K562 (cell line): ENCODE measurements around the gene SPDYE1. TPM values are rescaled to one million over a fixed set of nuclear protein-coding genes. Genes with fewer than 3 reads are reported as not detected.
A peak's percentile ranks its signal among the peaks of the same experiment; 100 is the strongest.

Experiments
- ATAC-seq: fragments of 200-7000 bp; cut with Tn5 transposase; 3 replicates; pipeline ENCODE4 v1.9.1; 2020; ENCODE audit warnings: moderate library complexity
- BruUV-seq: library from RNA; stranded (reverse); fragments of 400-500 nt; replicated peaks from 2 replicates; lab custom pipeline; 2021; lab: Mats Ljungman, UMichigan
- CTCF ChIA-PET: fragments of 300-600 bp; formaldehyde crosslinking; extraction: SDS; loops from one replicate; lab custom pipeline; 2021; ENCODE audit warnings: low intra/inter-chr PET ratio; lab: Yijun Ruan, JAX
- POLR2A ChIA-PET: fragments of 300-600, 350-650 bp; sonication (Branson Sonifier 250); formaldehyde crosslinking; extraction: SDS; loops from one replicate; lab custom pipeline; 2021; ENCODE audit warnings: antibody characterized with exemption, inconsistent platforms; lab: Yijun Ruan, JAX
- DNase-seq, 4 experiments: peaks; one replicate each; pipeline versions ENCODE4 v3.0.0 to v3.0.0-alpha.2; 2011 to 2018; ENCODE audit warnings: low spot score in 3 of 4, mixed read lengths in 3 of 4; ENCODE audit errors: extremely low read depth in 1 of 4
- FAIRE-seq: peaks from 2 replicates; lab custom pipeline; 2011; peaks lifted over from hg19 to GRCh38; lab: Jason Lieb, UNC
- H2AFZ ChIP-seq: 2 replicates; pipeline ENCODE4 v1.6.0; 2011; ENCODE audit warnings: low read depth, low read length, control low read depth, inconsistent platforms
- H3K27ac ChIP-seq: fragments of 200-600 bp; 3 replicates; pipeline ENCODE4 v1.8.0; 2011; ENCODE audit warnings: low read depth, mild to moderate bottlenecking, control low read depth, inconsistent platforms, low read length, moderate library complexity, mixed read lengths; ENCODE audit errors: extremely low read depth
- H3K27me3 ChIP-seq, 2 experiments: fragments of 300-600 bp in 1 of 2; 2 replicates in 1 of 2; 3 replicates in 1 of 2; pipeline versions ENCODE4 v1.6.0 to v1.8.0; 2011; ENCODE audit warnings: inconsistent platforms in 2 of 2, low read length in 2 of 2, mild to moderate bottlenecking in 1 of 2, mixed read lengths in 1 of 2, moderate library complexity in 1 of 2; ENCODE audit not compliant: control insufficient read depth in 2 of 2, insufficient read depth in 2 of 2
- H3K36me3 ChIP-seq: fragments of 300-600 bp; 3 replicates; pipeline ENCODE4 v1.8.0; 2011; ENCODE audit warnings: mild to moderate bottlenecking, low read length, inconsistent platforms; ENCODE audit not compliant: control insufficient read depth, insufficient read depth
- H3K4me1 ChIP-seq, 2 experiments: fragments of 200-600 bp in 1 of 2; replicated peaks in 1 of 2; 2 replicates in 1 of 2; 3 replicates in 1 of 2; pipeline versions ENCODE4 v1.5.1 to v1.8.0; 2011; ENCODE audit warnings: inconsistent platforms in 2 of 2, low read length in 2 of 2, mild to moderate bottlenecking in 1 of 2, mixed read lengths in 1 of 2, moderate library complexity in 1 of 2; ENCODE audit not compliant: control insufficient read depth in 2 of 2, insufficient read depth in 2 of 2
- H3K4me2 ChIP-seq: 2 replicates; pipeline ENCODE4 v1.6.1; 2011; ENCODE audit warnings: low read length, control low read depth, inconsistent platforms, mixed read lengths; ENCODE audit not compliant: insufficient read depth
- H3K4me3 ChIP-seq: fragments of 200-600 bp; sonication (generic), shearing (Covaris generic); 2 replicates; pipeline ENCODE4 v1.5.1; 2016; ENCODE audit warnings: control low read depth, inconsistent platforms
- H3K79me2 ChIP-seq: fragments of 200-600 bp; 3 replicates; pipeline ENCODE4 v1.8.0; 2011; ENCODE audit warnings: low read length, inconsistent platforms; ENCODE audit not compliant: control insufficient read depth, insufficient read depth
- H3K9ac ChIP-seq, 2 experiments: 2 replicates each; pipeline versions ENCODE4 v1.6.0 to v1.6.1; 2011; ENCODE audit warnings: low read depth in 2 of 2, low read length in 2 of 2, control low read depth in 1 of 2, inconsistent platforms in 1 of 2, mild to moderate bottlenecking in 1 of 2, mixed read lengths in 1 of 2; ENCODE audit not compliant: insufficient read depth in 1 of 2
- H3K9me1 ChIP-seq: one replicate; pipeline ENCODE4 v1.6.0; 2011; ENCODE audit warnings: inconsistent platforms, mild to moderate bottlenecking, low read length, moderate library complexity; ENCODE audit not compliant: control insufficient read depth, insufficient read depth
- H3K9me3 ChIP-seq: replicated peaks from 2 replicates; pipeline ENCODE4 v1.5.1; 2011; ENCODE audit warnings: low read depth, low read length, inconsistent platforms; ENCODE audit not compliant: control insufficient read depth, insufficient read depth
- H4K20me1 ChIP-seq: replicated peaks from 2 replicates; pipeline ENCODE4 v1.6.1; 2011; ENCODE audit warnings: low read length, inconsistent platforms, mixed read lengths; ENCODE audit not compliant: control insufficient read depth, insufficient read depth
- BHLHE40 ChIP-seq: IDR thresholded peaks from 2 replicates; pipeline ENCODE4 v1.6.1; 2011; ENCODE audit warnings: low read length, improper control_type of control experiment
- CREM ChIP-seq: IDR thresholded peaks from 2 replicates; pipeline ENCODE4 v1.6.1; 2014; ENCODE audit warnings: antibody characterized with exemption, low read depth
- FOXK2 ChIP-seq, 2 experiments: fragments of 450-650 bp; IDR thresholded peaks in 1 of 2; conservative IDR thresholded peaks in 1 of 2; 2 replicates each; pipeline ENCODE4 v1.6.1; 2016; ENCODE audit warnings: low read depth in 2 of 2, mild to moderate bottlenecking in 1 of 2
- NFIC ChIP-seq: fragments of 450-650 bp; IDR thresholded peaks from 2 replicates; pipeline ENCODE4 v1.6.1; 2017; ENCODE audit warnings: mild to moderate bottlenecking, inconsistent platforms
- POLR2AphosphoS5 ChIP-seq: IDR thresholded peaks from 2 replicates; pipeline ENCODE4 v1.6.1; 2011; ENCODE audit warnings: mild to moderate bottlenecking, low read depth, low read length, moderate library complexity; ENCODE audit not compliant: control insufficient read depth, insufficient read depth
- TAF9B ChIP-seq: fragments of 450-650 bp; IDR thresholded peaks from 2 replicates; pipeline ENCODE4 v1.6.1; 2018; ENCODE audit warnings: mild to moderate bottlenecking; ENCODE audit not compliant: partially characterized antibody
- THRB ChIP-seq: fragments of 450-650 bp; formaldehyde crosslinking; conservative IDR thresholded peaks from 2 replicates; pipeline ENCODE4 v1.4.0; 2022; ENCODE audit warnings: mild to moderate bottlenecking, missing genetic modification characterization
- TRIM24 ChIP-seq, 2 experiments: fragments of 450-650 bp; IDR thresholded peaks; 2 replicates each; pipeline ENCODE4 v1.6.1; 2016
- ZNF12 ChIP-seq: sonication (generic); formaldehyde crosslinking; IDR thresholded peaks from 2 replicates; pipeline ENCODE4 v1.4.0; 2020; ENCODE audit warnings: mild to moderate bottlenecking, missing genetic modification reagents
- ZNF146 ChIP-seq: IDR thresholded peaks from one replicate; pipeline ENCODE4 v1.6.1; 2018; ENCODE audit warnings: missing compliant biosample characterization; ENCODE audit not compliant: unreplicated experiment
- ZNF316 ChIP-seq: fragments of 450-650 bp; IDR thresholded peaks from 2 replicates; pipeline ENCODE4 v1.6.1; 2016
- WGBS: fragments of 100-300 bp; shearing (Covaris generic); methylation state at CpG from one replicate; pipeline ENCODE4 v1.1.6; 2016; ENCODE audit warnings: low coverage, mixed read lengths; ENCODE audit not compliant: insufficient coverage; ENCODE audit errors: missing lambda C conversion rate; 5-methylcytosine and 5-hydroxymethylcytosine counted together
- in situ Hi-C: fragments of 300-500 bp; cut with MboI; formaldehyde crosslinking; loops from 4 replicates; pipeline ENCODE4 v1.15.0; 2018; ENCODE audit warnings: inconsistent platforms, mixed read lengths
- intact Hi-C: fragments of 100-400 bp; cut with micrococcal nuclease; formaldehyde crosslinking; loops from 2 replicates; pipeline ENCODE4 v1.14.2; 2022
- polyA plus RNA-seq, 8 experiments: library from polyadenylated mRNA; depleted of rRNA in 4 of 8; stranded (reverse) in 5 of 8; unstranded in 3 of 8; fragments of >200 nt; fragmentation: Nextera tagmentation in 2 of 8; fragmentation: Illumina TruSeq in 1 of 8; extraction: Ambion mirVana in 2 of 8; extraction: Trizol in 1 of 8; gene quantifications; 2 replicates each; pipeline versions ENCODE4 v1.2.1 to v1.2.3, GENCODE V29; 2011 to 2014; ENCODE audit warnings: inconsistent platforms in 1 of 8, missing spikeins in 1 of 8
- total RNA-seq, 7 experiments: library from RNA; depleted of rRNA in 6 of 7; stranded (reverse); fragments of >200 nt in 6 of 7; fragmentation: Illumina TruSeq in 2 of 7; extraction: Trizol in 2 of 7; gene quantifications; 2 replicates each; pipeline versions ENCODE4 v1.2.1 to v1.2.3, GENCODE V29; 2011 to 2021; ENCODE audit warnings: low replicate concordance in 1 of 7

The SPDYE1 gene
- total and polyA plus RNA-seq, 9 of the 15 experiments (the other 6 are each of a cell fraction or from before 2014, with no cell fraction given) = 0.04 to 0.10 TPM; not detected in 7

GRCh38 chr7:44046321-44047061 lies 48.8 kb downstream of the SPDYE1 start (continued):
- TF ChIP-seq THRB (CRISPR knock-in tag) (no peak), POLR2AphosphoS5 (peak; percentile 15; the same call in 1 of the 2 replicates), CREM (0 out of 2 replicates have a peak, but pooled peaks have one; percentile 38), ZNF316 (peak; percentile 27), ZNF12 (no peak)
- TF ChIP-seq, all 486 proteins: peak for 8

DNA sequence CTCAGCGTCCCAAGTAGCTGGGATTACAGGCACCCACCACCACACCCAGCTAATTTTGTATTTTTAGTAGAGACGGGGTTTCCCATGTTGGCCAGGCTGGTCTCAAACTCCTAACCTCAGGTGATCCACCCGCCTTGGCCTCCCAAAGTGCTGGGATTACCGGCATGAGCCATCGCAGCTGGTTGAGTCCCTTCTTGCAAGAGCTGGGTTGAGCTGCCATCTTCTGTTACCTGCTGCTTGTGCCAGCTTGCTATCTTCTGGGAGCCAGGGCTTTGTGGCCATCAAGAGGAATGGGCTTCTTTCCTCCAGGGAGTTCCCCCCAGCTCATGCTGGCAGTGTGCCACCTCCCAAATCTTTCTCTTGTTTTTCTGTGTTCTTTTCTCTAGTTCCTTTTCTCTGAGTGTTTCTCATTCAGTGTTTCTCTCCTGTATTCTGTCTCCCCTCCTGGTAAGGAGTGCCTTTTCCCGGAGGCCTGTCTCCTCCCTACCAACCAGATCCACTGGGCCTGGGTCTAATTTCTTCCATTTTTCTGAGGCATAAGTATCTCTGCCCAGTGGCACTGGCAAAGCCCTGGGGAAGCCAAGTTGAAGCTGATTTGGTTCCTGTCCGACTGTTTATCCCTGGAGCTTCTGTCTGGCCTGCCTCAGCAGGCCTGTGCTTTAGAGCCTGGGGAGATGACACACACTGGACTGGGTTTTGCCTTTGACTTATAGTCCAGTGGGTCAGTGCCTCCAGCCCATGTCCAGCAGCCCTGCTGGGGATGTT lies 50.5 kb downstream of the SPDYE1 start:
- no peak overlapping the region for H3K27ac ChIP-seq
- no peak for ATAC-seq

More for the DNA sequence above, 50.5 kb downstream of the SPDYE1 start:
- Histone ChIP-seq H3K9me1 (peaks cover 7% of the 10 kb centered on the region), H3K9me3 (no peaks in the 10 kb centered on the region), H4K20me1 (peaks cover 12% of the 10 kb centered on the region; the same call in 1 of the 2 replicates), H3K27me3 (no peaks in the 10 kb centered on the region), H2AFZ (no peak overlapping the region), H3K79me2 (peaks cover 41% of the 10 kb centered on the region), H3K36me3 (peaks cover 54% of the 10 kb centered on the region; the same call in 2 of the 3 replicates), H3K4me1 (peaks cover 9 to 26% of the 10 kb centered on the region in 2 experiments; a peak in 4 of 5 replicates), H3K4me3 (no peak overlapping the region), H3K4me2 (no peak overlapping the region), H3K9ac (peak overlapping the region in 1 of 2 experiments; percentile 50; a peak in 1 of 4 replicates)
- no TSS peak for BruUV-seq
- peak; percentile 41; the same call in 1 of the 2 replicates for TF ChIP-seq NFIC
- TF ChIP-seq TRIM24 (IDR thresholded peaks at IDR 0.05) = no peak
- no peak for TF ChIP-seq BHLHE40
- TF ChIP-seq TAF9B = no peak
- TF ChIP-seq ZNF146 (CRISPR knock-in tag) = no peak
- no peak for TF ChIP-seq FOXK2 (conservative IDR thresholded peaks at IDR 0.05 in 1 of 2, IDR thresholded peaks at IDR 0.05 in 1 of 2; ENCODE audit: low read depth in 2 of 2)
- no peak for DNase-seq
- in situ Hi-C loops (no loop called here), intact Hi-C loops (no loop called here)
- ChIA-PET POLR2A (no interaction called here), CTCF (no interaction called here)
- 82% methylated on average over 6 of the region's 7 CpGs for whole genome bisulfite sequencing
- FAIRE-seq = no peak
